Tibial artery (tissue), 4 donors: ENCODE measurements around the gene KRT6B.

Experiments used
- DNase-seq, 2 donors: peaks; one replicate each; pipeline ENCODE4 v3.0.0-alpha.2; 2019
- H3K27ac ChIP-seq, 2 donors: fragments of 200-600 bp; sonication (generic) in 1 of 2; 1 replicate in 1 of 2; 2 replicates in 1 of 2; pipeline ENCODE4 v1.5.1; 2018 to 2019; ENCODE audit warnings: mild to moderate bottlenecking in 1 of 2
- H3K27me3 ChIP-seq, 2 donors: fragments of 200-600 bp; sonication (generic) in 1 of 2; one replicate each; pipeline versions ENCODE4 v1.5.1 to v1.6.0; 2016 to 2019
- H3K36me3 ChIP-seq, 3 donors: fragments of 200-600 bp; sonication (generic) in 2 of 3; one replicate each; pipeline ENCODE4 v1.5.1; 2016 to 2019; ENCODE audit warnings: mild to moderate bottlenecking in 2 of 3
- H3K4me1 ChIP-seq, 4 donors: fragments of 200-600 bp; sonication (generic) in 2 of 4; 1 replicate in 3 of 4; 2 replicates in 1 of 4; pipeline ENCODE4 v1.5.1; 2016 to 2019
- H3K4me3 ChIP-seq, 2 donors: fragments of 200-600 bp; sonication (generic) in 1 of 2; 1 replicate in 1 of 2; 2 replicates in 1 of 2; pipeline ENCODE4 v1.5.1; 2018 to 2019; ENCODE audit warnings: mild to moderate bottlenecking in 2 of 2
- H3K9me3 ChIP-seq, 3 donors: fragments of 200-600 bp; sonication (generic) in 1 of 3; one replicate each; pipeline ENCODE4 v1.5.1; 2016 to 2019
- CTCF ChIP-seq, 2 experiments: fragments of 200-600 bp in 1 of 2; fragments of 450-650 bp in 1 of 2; IDR thresholded peaks; one replicate each; pipeline ENCODE4 v1.5.1; 2017 to 2019; ENCODE audit warnings: antibody characterized with exemption in 2 of 2, mild to moderate bottlenecking in 1 of 2, moderate library complexity in 1 of 2
- intact Hi-C: fragments of 100-400 bp; cut with DNase I; formaldehyde crosslinking; loops from one replicate; pipeline ENCODE4 v1.15.0; 2023; ENCODE audit warnings: low total_unique reads

Gene KRT6B

DNA sequence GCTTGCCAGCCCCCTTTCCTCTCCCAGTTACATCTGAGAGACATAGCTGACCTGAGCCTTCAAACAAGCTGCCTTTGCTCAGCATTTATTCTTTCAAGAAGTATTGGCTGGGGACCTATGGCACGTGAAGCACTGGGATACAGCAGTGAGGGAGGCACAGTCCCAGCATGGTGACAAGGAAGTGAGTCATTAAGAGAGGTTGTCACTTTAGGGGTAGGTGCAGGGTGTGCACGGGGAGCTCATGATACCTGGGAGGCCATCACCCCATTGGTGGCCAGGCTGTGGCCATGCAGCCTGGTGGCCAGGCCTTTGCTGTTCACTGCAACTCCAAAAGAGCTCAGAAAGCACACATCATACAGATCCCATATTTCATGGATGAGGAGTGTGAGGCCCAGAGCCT lies 12.1 kb downstream of the KRT6B start:
- Histone ChIP-seq H3K4me1 (no peaks in the 10 kb centered on the region), H3K36me3 (no peaks in the 10 kb centered on the region), H3K9me3 (no peaks in the 10 kb centered on the region), H3K27me3 (peaks cover 0 to 39% of the 10 kb centered on the region in 2 donors), H3K4me3 (no peak overlapping the region), H3K27ac (no peak overlapping the region)
- no peak for DNase-seq
- intact Hi-C loops: no loop called here
- TF ChIP-seq CTCF (IDR thresholded peaks at IDR 0.05): no peak

DNA sequence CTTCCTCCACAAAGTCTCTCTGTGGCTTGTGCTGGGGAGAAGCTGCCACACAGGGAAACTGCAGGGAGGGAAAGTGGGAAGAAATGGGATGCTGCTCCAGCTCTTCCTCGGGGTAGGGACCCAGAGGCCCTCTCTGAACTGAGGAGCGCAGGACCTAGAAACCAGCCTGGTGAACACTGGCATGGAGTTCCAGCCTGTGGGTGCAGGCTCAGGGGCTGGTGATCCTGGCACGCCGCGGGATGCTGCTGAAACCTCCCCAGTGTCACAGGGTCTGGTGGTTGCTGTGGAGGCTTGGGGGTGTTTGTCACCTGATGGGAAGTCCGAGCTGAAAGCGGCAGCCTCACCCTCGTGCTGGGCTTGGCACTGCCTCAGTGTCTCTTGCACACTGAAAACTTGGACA lies 12.5 kb downstream of the KRT6B start:
- Histone ChIP-seq H3K9me3 (no peaks in the 10 kb centered on the region), H3K36me3 (no peaks in the 10 kb centered on the region), H3K27me3 (peaks cover 0 to 41% of the 10 kb centered on the region in 2 donors), H3K4me1 (no peaks in the 10 kb centered on the region), H3K4me3 (no peak overlapping the region), H3K27ac (no peak overlapping the region)
- no peak for DNase-seq
- no peak for TF ChIP-seq CTCF (IDR thresholded peaks at IDR 0.05)
- intact Hi-C loops: no loop called here

DNA sequence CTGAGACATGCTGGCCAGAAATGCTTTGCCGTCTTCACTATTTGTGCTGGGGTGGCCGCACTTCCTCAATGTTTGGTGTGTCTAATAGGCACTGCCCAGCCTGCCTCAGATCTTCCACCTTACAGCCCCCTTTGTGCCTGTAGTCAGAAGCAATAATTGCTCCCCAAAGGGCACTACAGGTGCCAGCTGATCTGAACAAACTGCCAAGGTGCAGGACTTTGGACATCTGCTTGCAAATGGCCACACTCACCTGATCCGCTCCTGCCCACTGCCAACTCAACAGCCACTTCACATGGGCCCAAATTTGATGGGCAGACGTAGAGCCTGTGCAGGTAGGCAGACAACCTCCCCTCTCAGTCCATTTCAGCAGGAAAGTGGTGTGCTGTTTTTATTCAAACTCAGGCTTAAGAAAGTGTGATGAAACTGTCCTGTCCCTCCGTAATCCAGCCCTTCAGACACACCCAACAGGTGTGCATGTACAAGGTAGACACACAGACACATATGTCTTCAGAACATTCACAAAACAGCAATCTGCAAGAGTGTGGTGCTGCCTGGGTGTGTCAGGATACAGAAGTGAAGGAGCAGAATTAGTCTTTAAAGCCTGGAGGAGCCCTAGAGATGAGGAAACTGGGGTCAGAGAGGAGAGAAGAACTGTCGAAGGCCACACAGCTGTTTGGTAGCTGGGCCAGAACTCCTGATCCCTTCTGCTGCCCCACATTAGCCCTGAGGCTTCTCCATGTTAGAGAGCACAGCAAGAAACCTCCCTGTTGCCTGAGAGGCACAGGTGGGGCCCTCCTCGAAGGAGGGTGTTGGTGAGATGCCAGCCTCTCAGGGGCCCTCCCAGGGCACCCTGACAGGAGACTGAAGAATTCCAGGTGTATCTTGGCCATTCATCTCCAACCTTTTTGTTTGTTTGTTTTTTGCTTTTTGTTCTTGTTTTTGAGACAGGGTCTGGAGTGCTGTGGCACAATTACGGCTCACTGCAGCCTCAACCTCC lies 13.3 kb downstream of the KRT6B start:
- intact Hi-C loops: no loop called here

DNA sequence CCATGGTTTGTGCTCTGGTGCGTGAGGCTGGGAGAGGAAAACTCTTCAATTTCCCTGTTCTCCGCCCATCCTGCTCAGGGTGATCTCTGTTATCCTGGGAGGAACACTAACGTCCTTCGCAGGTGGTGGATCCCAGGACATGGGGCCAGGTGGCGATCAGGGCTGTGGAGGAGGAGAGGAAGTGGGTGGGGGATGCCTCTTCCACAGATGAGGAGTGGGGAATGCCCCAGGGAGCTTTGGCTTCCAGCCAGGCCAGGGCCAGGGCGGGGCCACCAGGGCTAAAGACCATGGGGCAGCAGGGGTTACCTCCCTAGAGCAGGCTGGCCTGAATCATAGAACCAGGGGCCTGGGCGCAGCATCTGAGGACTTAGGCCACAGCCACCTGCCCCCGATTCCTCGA lies 14.4 kb downstream of the KRT6B start:
- no peaks in the 10 kb centered on the region for H3K36me3 ChIP-seq
- TF ChIP-seq CTCF (IDR thresholded peaks at IDR 0.05): no peak
- H3K4me1 ChIP-seq: no peaks in the 10 kb centered on the region
- no peak for DNase-seq
- no peaks in the 10 kb centered on the region for H3K9me3 ChIP-seq
- peaks cover 0 to 54% of the 10 kb centered on the region in 2 donors for H3K27me3 ChIP-seq
- intact Hi-C loops: no loop called here
- H3K4me3 ChIP-seq: no peak overlapping the region
- no peak overlapping the region for H3K27ac ChIP-seq

More for the DNA sequence above, 13.3 kb downstream of the KRT6B start:
- Histone ChIP-seq H3K4me3 (no peak overlapping the region), H3K36me3 (no peaks in the 10 kb centered on the region), H3K4me1 (no peaks in the 10 kb centered on the region), H3K27me3 (peaks cover 0 to 45% of the 10 kb centered on the region in 2 donors), H3K9me3 (no peaks in the 10 kb centered on the region), H3K27ac (no peak overlapping the region)
- DNase-seq: no peak
- no peak for TF ChIP-seq CTCF (IDR thresholded peaks at IDR 0.05)

- Histone ChIP-seq H3K36me3 (no peaks in the 10 kb centered on the region), H3K9me3 (no peaks in the 10 kb centered on the region), H3K4me1 (no peaks in the 10 kb centered on the region), H3K27ac (no peak overlapping the region), H3K27me3 (peaks cover 0 to 55% of the 10 kb centered on the region in 2 donors), H3K4me3 (no peak overlapping the region)
- TF ChIP-seq CTCF (IDR thresholded peaks at IDR 0.05): no peak
- intact Hi-C loops: no loop called here
- no peak for DNase-seq
Measured at GRCh38 chr12:52436828-52437474, 15.0 kb downstream of the KRT6B start.
